ENCODE data around the gene TSPAN12.

The TSPAN12 gene

DNA sequence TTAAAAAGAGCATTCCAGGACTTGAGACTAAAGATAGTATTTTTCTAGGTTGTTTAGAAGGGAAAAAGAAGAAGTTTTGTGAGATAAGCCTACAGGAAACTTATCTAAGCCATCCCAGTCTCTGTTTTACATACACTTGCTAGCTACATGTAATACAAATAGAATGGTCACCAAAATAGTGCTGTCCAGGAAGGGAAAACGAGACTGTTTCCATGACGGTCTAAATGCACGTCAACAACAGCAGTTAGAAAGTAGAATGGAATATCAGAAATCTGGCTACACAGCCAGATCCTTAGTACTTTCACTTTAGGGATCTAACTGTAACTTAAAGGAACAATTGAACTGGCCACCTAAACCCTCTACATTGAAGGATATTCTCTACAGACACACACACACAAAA, 117.6 kb downstream of the TSPAN12 start:
- no peak for DNase-seq

DNA sequence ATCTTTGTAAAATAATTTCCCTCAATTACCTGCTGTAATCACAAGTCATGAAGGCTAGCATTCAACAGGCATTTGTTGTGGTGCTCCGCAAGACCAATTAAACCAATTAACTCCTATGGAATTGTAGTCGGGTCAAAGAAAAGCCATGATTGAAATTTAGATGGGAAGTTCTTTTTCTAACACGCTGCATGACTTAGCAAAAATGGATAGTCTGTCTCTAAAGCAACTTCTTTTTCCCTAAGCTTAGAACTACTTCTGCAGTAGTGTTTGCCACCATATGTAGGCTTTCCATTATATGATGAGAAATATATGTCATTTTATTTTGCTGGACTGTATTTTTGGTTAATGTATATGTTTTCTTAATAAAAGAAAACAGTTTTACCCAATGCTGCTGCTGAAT, 119.1 kb downstream of the TSPAN12 start:
- DNase-seq: no peak
